HCT116 (cell line): Measurements from ENCODE around the gene PCBP3. TPM values are rescaled to one million over a fixed set of nuclear protein-coding genes. Genes with fewer than 3 reads are reported as not detected.

Experiments
- ATAC-seq: fragments of 200-7000 bp; cut with Tn5 transposase; 2 replicates; pipeline ENCODE4 v1.9.1; 2020; ENCODE audit warnings: mild to moderate bottlenecking, moderate library complexity
- BruUV-seq: library from RNA; stranded (reverse); fragments of 400-500 nt; replicated peaks from 2 replicates; lab custom pipeline; 2021; lab: Mats Ljungman, UMichigan
- CTCF ChIA-PET: fragments of 300-600 bp; sonication (Branson Sonifier 250); formaldehyde crosslinking; loops from one replicate; lab custom pipeline; 2021; ENCODE audit warnings: antibody characterized with exemption; lab: Charles Lee
- POLR2A ChIA-PET: fragments of 300-600, 350-600 bp; sonication (Branson Sonifier 250); formaldehyde crosslinking; loops from one replicate; lab custom pipeline; 2021; ENCODE audit warnings: antibody characterized with exemption; lab: Charles Lee
- RAD21 ChIA-PET, 2 experiments: fragments of 300-600 bp; sonication (Branson Sonifier 250); formaldehyde crosslinking; loops; one replicate each; lab custom pipeline; 2023; ENCODE audit warnings: low total read pairs in 2 of 2; ENCODE audit not compliant: uncharacterized antibody in 2 of 2, unreplicated experiment in 2 of 2, low non-redundant PET in 1 of 2; lab: Charles Lee
- DNase-seq: peaks from one replicate; pipeline ENCODE4 v3.0.0-alpha.2; 2010; ENCODE audit warnings: low read depth, low spot score
- H2AFZ ChIP-seq: fragments of 200-600 bp; shearing (Covaris generic), sonication (generic); 2 replicates; pipeline ENCODE4 v1.6.1; 2017; ENCODE audit warnings: low read depth, mixed run types, mixed read lengths, antibody characterized with exemption, low read length; ENCODE audit not compliant: poor library complexity, severe bottlenecking
- H3K27ac ChIP-seq: 2 replicates; pipeline ENCODE4 v1.5.1; 2012; ENCODE audit warnings: low read depth, low read length
- H3K27me3 ChIP-seq: fragments of 200-600 bp; sonication (generic); 2 replicates; pipeline ENCODE4 v1.6.1; 2016; ENCODE audit warnings: mixed run types, low read length, mixed read lengths; ENCODE audit not compliant: insufficient read depth
- H3K36me3 ChIP-seq, 2 experiments: fragments of 200-500 bp in 1 of 2; fragments of 200-600 bp in 1 of 2; sonication (Bioruptor generic) in 1 of 2; sonication (generic) in 1 of 2; 2 replicates each; pipeline versions ENCODE4 v1.5.1 to v1.6.1; 2014 to 2016; ENCODE audit warnings: low read length in 2 of 2, inconsistent platforms in 1 of 2, mixed read lengths in 1 of 2, mixed run types in 1 of 2; ENCODE audit not compliant: insufficient read depth in 2 of 2, control insufficient read depth in 1 of 2
- H3K4me1 ChIP-seq, 2 experiments: fragments of 200-600 bp in 1 of 2; sonication (generic) in 1 of 2; 2 replicates each; pipeline versions ENCODE4 v1.5.1 to v1.6.1; 2012 to 2017; ENCODE audit warnings: low read length in 2 of 2, inconsistent platforms in 1 of 2, mild to moderate bottlenecking in 1 of 2, mixed read lengths in 1 of 2, mixed run types in 1 of 2, moderate library complexity in 1 of 2; ENCODE audit not compliant: insufficient read depth in 2 of 2, control insufficient read depth in 1 of 2
- H3K4me2 ChIP-seq: fragments of 200-600 bp; sonication (generic); 2 replicates; pipeline ENCODE4 v1.6.1; 2017; ENCODE audit warnings: mixed run types, low read length, mixed read lengths
- H3K4me3 ChIP-seq, 2 experiments: fragments of 200-600 bp in 1 of 2; sonication (generic) in 1 of 2; replicated peaks in 1 of 2; 2 replicates each; pipeline ENCODE4 v1.5.1; 2011 to 2016; ENCODE audit warnings: low read length in 2 of 2, control low read depth in 1 of 2, low read depth in 1 of 2, mild to moderate bottlenecking in 1 of 2, mixed read lengths in 1 of 2, mixed run types in 1 of 2
- H3K79me2 ChIP-seq: fragments of 200-600 bp; sonication (generic); 2 replicates; pipeline ENCODE4 v1.6.1; 2017; ENCODE audit warnings: mild to moderate bottlenecking, mixed run types, low read length, moderate library complexity, mixed read lengths; ENCODE audit not compliant: insufficient read depth
- H3K9ac ChIP-seq: fragments of 200-600 bp; sonication (generic); 2 replicates; pipeline ENCODE4 v1.6.1; 2016; ENCODE audit warnings: low read length, mixed read lengths
- H3K9me2 ChIP-seq: fragments of 200-600 bp; sonication (generic), shearing (Covaris generic); 2 replicates; pipeline ENCODE4 v1.6.1; 2017; ENCODE audit warnings: mixed run types, mild to moderate bottlenecking, moderate library complexity; ENCODE audit not compliant: insufficient read depth
- H3K9me3 ChIP-seq, 2 experiments: fragments of 200-500 bp in 1 of 2; fragments of 200-600 bp in 1 of 2; sonication (Bioruptor generic) in 1 of 2; sonication (generic) in 1 of 2; 2 replicates each; pipeline ENCODE4 v1.6.1; 2014 to 2017; ENCODE audit warnings: low read length in 2 of 2, mixed read lengths in 2 of 2, inconsistent platforms in 1 of 2, low read depth in 1 of 2, mild to moderate bottlenecking in 1 of 2, mixed run types in 1 of 2, moderate library complexity in 1 of 2; ENCODE audit not compliant: control insufficient read depth in 1 of 2, insufficient read depth in 1 of 2
- H4K20me1 ChIP-seq: fragments of 200-600 bp; sonication (generic), shearing (Covaris generic); 2 replicates; pipeline ENCODE4 v1.6.1; 2017; ENCODE audit warnings: mixed run types, mild to moderate bottlenecking, moderate library complexity; ENCODE audit not compliant: insufficient read depth
- CEBPB ChIP-seq: IDR thresholded peaks from 2 replicates; pipeline ENCODE4 v1.6.1; 2012; ENCODE audit warnings: low read depth
- EGR1 ChIP-seq: IDR thresholded peaks from 2 replicates; pipeline ENCODE4 v1.6.1; 2012; ENCODE audit warnings: low read depth
- ELF1 ChIP-seq: IDR thresholded peaks from 2 replicates; pipeline ENCODE4 v1.6.1; 2012; ENCODE audit warnings: low read depth, borderline replicate concordance
- EZH2 ChIP-seq: fragments of 200-600 bp; sonication (generic); IDR thresholded peaks from 2 replicates; pipeline ENCODE4 v1.6.1; 2017; ENCODE audit warnings: antibody characterized with exemption, mixed run types
- EZH2phosphoT487 ChIP-seq: fragments of 200-600 bp; IDR thresholded peaks from 2 replicates; pipeline ENCODE4 v1.6.1; 2018; ENCODE audit warnings: antibody characterized with exemption, borderline replicate concordance
- FOSL1 ChIP-seq: IDR thresholded peaks from 2 replicates; pipeline ENCODE4 v1.6.1; 2012; ENCODE audit warnings: low read depth
- JUND ChIP-seq: IDR thresholded peaks from 2 replicates; pipeline ENCODE4 v1.6.1; 2012
- RAD21 ChIP-seq: IDR thresholded peaks from 2 replicates; pipeline ENCODE4 v1.6.1; 2012; ENCODE audit warnings: low read depth, mild to moderate bottlenecking
- SP1 ChIP-seq: IDR thresholded peaks from 2 replicates; pipeline ENCODE4 v1.6.1; 2012; ENCODE audit warnings: low read depth
- SRF ChIP-seq: IDR thresholded peaks from 2 replicates; pipeline ENCODE4 v1.6.1; 2012; ENCODE audit warnings: low read depth
- ZFX ChIP-seq: fragments of 450-650 bp; IDR thresholded peaks from 2 replicates; pipeline ENCODE4 v1.6.1; 2017
- ZNF274 ChIP-seq: fragments of 200-500 bp; sonication (Bioruptor generic); IDR thresholded peaks from 2 replicates; pipeline ENCODE4 v1.6.1; 2014; ENCODE audit warnings: mild to moderate bottlenecking, low read depth, low read length, inconsistent platforms
- intact Hi-C: fragments of 100-400 bp; cut with micrococcal nuclease; formaldehyde crosslinking; loops from 2 replicates; pipeline ENCODE4 v1.10.0; 2022
- total RNA-seq: library from RNA; stranded (reverse); gene quantifications from one replicate; pipeline ENCODE4 v1.2.1, GENCODE V29; 2021; ENCODE audit not compliant: unreplicated experiment
- TF ChIP-seq, protein P1 (sequence below): IDR thresholded peaks from 2 replicates; pipeline ENCODE4 v1.6.1; 2012
- TF ChIP-seq, protein P2 (sequence below), 3 experiments: fragments of 200-600 bp in 1 of 3; sonication (generic) in 1 of 3; IDR thresholded peaks in 2 of 3; conservative IDR thresholded peaks in 1 of 3; 2 replicates each; pipeline ENCODE4 v1.5.1; 2012 to 2017; ENCODE audit warnings: low read depth in 2 of 3, low read length in 2 of 3, antibody characterized with exemption in 1 of 3, borderline replicate concordance in 1 of 3, control low read depth in 1 of 3, mild to moderate bottlenecking in 1 of 3, mixed read lengths in 1 of 3, mixed run types in 1 of 3, moderate library complexity in 1 of 3; ENCODE audit not compliant: insufficient read depth in 1 of 3
- TF ChIP-seq, protein P3 (sequence below): IDR thresholded peaks from 2 replicates; pipeline ENCODE4 v1.6.1; 2012; ENCODE audit warnings: low read depth

Gene PCBP3
- total RNA-seq, 1 experiment from 2014 or later = 3.1 TPM

GRCh38 chr21:45942755-45943629, 299.5 kb downstream of the PCBP3 start:
- H4K20me1 ChIP-seq = no peaks in the 10 kb centered on the region
- no peaks in the 10 kb centered on the region for H3K79me2 ChIP-seq
- no peak overlapping the region for H3K27ac ChIP-seq
- H3K9ac ChIP-seq = no peak overlapping the region
- ATAC-seq (0 out of 2 replicates have a peak, but pooled peaks have one; percentile 23), DNase-seq (no peak)
- ChIA-PET POLR2A (no interaction called here), CTCF (no interaction called here), RAD21 (no interaction called here)
- intact Hi-C loops = no loop called here
- no peaks in the 10 kb centered on the region for H3K9me2 ChIP-seq
- H2AFZ ChIP-seq = no peak overlapping the region
- H3K36me3 ChIP-seq = no peaks in the 10 kb centered on the region
- BruUV-seq = no TSS peak
- TF ChIP-seq, protein P1, sequence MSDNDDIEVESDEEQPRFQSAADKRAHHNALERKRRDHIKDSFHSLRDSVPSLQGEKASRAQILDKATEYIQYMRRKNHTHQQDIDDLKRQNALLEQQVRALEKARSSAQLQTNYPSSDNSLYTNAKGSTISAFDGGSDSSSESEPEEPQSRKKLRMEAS = no peak
- TF ChIP-seq ELF1 = no peak
- no peak for TF ChIP-seq FOSL1
- TF ChIP-seq EGR1 = no peak
- TF ChIP-seq SRF = no peak
- no peak for TF ChIP-seq CEBPB
- TF ChIP-seq, protein P2, sequence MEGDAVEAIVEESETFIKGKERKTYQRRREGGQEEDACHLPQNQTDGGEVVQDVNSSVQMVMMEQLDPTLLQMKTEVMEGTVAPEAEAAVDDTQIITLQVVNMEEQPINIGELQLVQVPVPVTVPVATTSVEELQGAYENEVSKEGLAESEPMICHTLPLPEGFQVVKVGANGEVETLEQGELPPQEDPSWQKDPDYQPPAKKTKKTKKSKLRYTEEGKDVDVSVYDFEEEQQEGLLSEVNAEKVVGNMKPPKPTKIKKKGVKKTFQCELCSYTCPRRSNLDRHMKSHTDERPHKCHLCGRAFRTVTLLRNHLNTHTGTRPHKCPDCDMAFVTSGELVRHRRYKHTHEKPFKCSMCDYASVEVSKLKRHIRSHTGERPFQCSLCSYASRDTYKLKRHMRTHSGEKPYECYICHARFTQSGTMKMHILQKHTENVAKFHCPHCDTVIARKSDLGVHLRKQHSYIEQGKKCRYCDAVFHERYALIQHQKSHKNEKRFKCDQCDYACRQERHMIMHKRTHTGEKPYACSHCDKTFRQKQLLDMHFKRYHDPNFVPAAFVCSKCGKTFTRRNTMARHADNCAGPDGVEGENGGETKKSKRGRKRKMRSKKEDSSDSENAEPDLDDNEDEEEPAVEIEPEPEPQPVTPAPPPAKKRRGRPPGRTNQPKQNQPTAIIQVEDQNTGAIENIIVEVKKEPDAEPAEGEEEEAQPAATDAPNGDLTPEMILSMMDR (IDR thresholded peaks at IDR 0.05 in 2 of 3, conservative IDR thresholded peaks at IDR 0.05 in 1 of 3; ENCODE audit: borderline replicate concordance in 1 of 3, insufficient read depth in 1 of 3, low read depth in 2 of 3, low read length in 2 of 3) = no peak
- TF ChIP-seq JUND = no peak
- no peak for TF ChIP-seq EZH2
- no peak for TF ChIP-seq SP1
- TF ChIP-seq RAD21 = no peak
- TF ChIP-seq, protein P3, sequence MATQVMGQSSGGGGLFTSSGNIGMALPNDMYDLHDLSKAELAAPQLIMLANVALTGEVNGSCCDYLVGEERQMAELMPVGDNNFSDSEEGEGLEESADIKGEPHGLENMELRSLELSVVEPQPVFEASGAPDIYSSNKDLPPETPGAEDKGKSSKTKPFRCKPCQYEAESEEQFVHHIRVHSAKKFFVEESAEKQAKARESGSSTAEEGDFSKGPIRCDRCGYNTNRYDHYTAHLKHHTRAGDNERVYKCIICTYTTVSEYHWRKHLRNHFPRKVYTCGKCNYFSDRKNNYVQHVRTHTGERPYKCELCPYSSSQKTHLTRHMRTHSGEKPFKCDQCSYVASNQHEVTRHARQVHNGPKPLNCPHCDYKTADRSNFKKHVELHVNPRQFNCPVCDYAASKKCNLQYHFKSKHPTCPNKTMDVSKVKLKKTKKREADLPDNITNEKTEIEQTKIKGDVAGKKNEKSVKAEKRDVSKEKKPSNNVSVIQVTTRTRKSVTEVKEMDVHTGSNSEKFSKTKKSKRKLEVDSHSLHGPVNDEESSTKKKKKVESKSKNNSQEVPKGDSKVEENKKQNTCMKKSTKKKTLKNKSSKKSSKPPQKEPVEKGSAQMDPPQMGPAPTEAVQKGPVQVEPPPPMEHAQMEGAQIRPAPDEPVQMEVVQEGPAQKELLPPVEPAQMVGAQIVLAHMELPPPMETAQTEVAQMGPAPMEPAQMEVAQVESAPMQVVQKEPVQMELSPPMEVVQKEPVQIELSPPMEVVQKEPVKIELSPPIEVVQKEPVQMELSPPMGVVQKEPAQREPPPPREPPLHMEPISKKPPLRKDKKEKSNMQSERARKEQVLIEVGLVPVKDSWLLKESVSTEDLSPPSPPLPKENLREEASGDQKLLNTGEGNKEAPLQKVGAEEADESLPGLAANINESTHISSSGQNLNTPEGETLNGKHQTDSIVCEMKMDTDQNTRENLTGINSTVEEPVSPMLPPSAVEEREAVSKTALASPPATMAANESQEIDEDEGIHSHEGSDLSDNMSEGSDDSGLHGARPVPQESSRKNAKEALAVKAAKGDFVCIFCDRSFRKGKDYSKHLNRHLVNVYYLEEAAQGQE = no peak
- TF ChIP-seq ZFX = no peak
- TF ChIP-seq EZH2phosphoT487 = no peak
- no peak for TF ChIP-seq ZNF274
- no peak overlapping the region for H3K4me3 ChIP-seq
- no peaks in the 10 kb centered on the region for H3K9me3 ChIP-seq
- H3K4me1 ChIP-seq = no peaks in the 10 kb centered on the region
- no peak overlapping the region for H3K4me2 ChIP-seq
- no peaks in the 10 kb centered on the region for H3K27me3 ChIP-seq
